Gastrocnemius medialis (tissue), 4 donors: ENCODE results near the gene MAP2K5. TPM values are rescaled to one million over a fixed set of nuclear protein-coding genes. Genes with fewer than 3 reads are reported as not detected.

Experiments used
- ATAC-seq, 2 donors: fragments of 150-250 bp; one replicate each; pipeline ENCODE4 v1.9.1; 2016
- DNase-seq, 2 donors: peaks; one replicate each; pipeline ENCODE4 v3.0.0-alpha.2; 2019
- H3K27ac ChIP-seq, 4 donors: fragments of 200-600 bp; sonication (generic); 1 replicate in 1 of 4; 2 replicates in 3 of 4; pipeline ENCODE4 v1.5.1; 2016 to 2018; ENCODE audit warnings: mild to moderate bottlenecking in 2 of 4, moderate library complexity in 1 of 4
- H3K27me3 ChIP-seq, 3 donors: fragments of 200-600 bp; sonication (generic) in 2 of 3; 1 replicate in 1 of 3; 2 replicates in 2 of 3; pipeline versions ENCODE4 v1.5.1 to v1.6.0; 2016 to 2019; ENCODE audit warnings: mild to moderate bottlenecking in 1 of 3, moderate library complexity in 1 of 3
- H3K36me3 ChIP-seq, 2 donors: fragments of 200-600 bp; sonication (generic) in 1 of 2; one replicate each; pipeline ENCODE4 v1.5.1; 2017 to 2018
- H3K4me1 ChIP-seq, 2 donors: fragments of 200-600 bp; sonication (generic) in 1 of 2; one replicate each; pipeline ENCODE4 v1.5.1; 2016 to 2017; ENCODE audit warnings: mild to moderate bottlenecking in 2 of 2
- H3K4me3 ChIP-seq, 4 donors: fragments of 200-600 bp; sonication (generic) in 3 of 4; 1 replicate in 1 of 4; 2 replicates in 3 of 4; pipeline ENCODE4 v1.5.1; 2016 to 2019; ENCODE audit warnings: mild to moderate bottlenecking in 2 of 4
- H3K9me3 ChIP-seq, 3 donors: fragments of 200-600 bp; sonication (generic) in 2 of 3; 1 replicate in 1 of 3; 2 replicates in 2 of 3; pipeline ENCODE4 v1.5.1; 2016 to 2019
- POLR2A ChIP-seq, 2 donors: fragments of 450-650 bp; IDR thresholded peaks; one replicate each; pipeline ENCODE4 v1.6.1; 2017; ENCODE audit warnings: antibody characterized with exemption in 2 of 2, mild to moderate bottlenecking in 2 of 2, moderate library complexity in 2 of 2
- in situ Hi-C, 4 donors: fragments of 200-750 bp; cut with MboI; loops; one replicate each; pipeline versions ENCODE4 v1.15.0 to v1.8.0; 2017; ENCODE audit warnings: low sequenced_read_pairs in 4 of 4
- intact Hi-C: fragments of 100-400 bp; cut with DNase I; formaldehyde crosslinking; loops from one replicate; pipeline ENCODE4 v1.15.1; 2023; ENCODE audit warnings: low total_unique reads
- total RNA-seq, 4 donors: library from RNA; depleted of rRNA; stranded (reverse); fragments of >200 nt; gene quantifications; one replicate each; pipeline versions ENCODE4 v1.1.0 to v1.2.3, GENCODE V29; 2016
- TF ChIP-seq, protein P1 (sequence below), 5 experiments: fragments of 450-650 bp in 3 of 5; fragments of 200-600 bp in 2 of 5; sonication (generic) in 2 of 5; IDR thresholded peaks in 4 of 5; conservative IDR thresholded peaks in 1 of 5; 1 replicate in 4 of 5; 2 replicates in 1 of 5; pipeline ENCODE4 v1.5.1; 2016 to 2019; ENCODE audit warnings: antibody characterized with exemption in 5 of 5, mild to moderate bottlenecking in 3 of 5, moderate library complexity in 3 of 5

The MAP2K5 gene
- total RNA-seq, 4 donors from 2014 or later: 5.9 to 6.8 (median 6.4) TPM

GRCh38 chr15:67724691-67725375 lies 182.3 kb downstream of the MAP2K5 start:
- Histone ChIP-seq H3K27me3 (no peaks in the 10 kb centered on the region), H3K36me3 (no peaks in the 10 kb centered on the region), H3K4me3 (no peak overlapping the region), H3K9me3 (no peaks in the 10 kb centered on the region), H3K27ac (no peak overlapping the region), H3K4me1 (no peaks in the 10 kb centered on the region)
- TF ChIP-seq POLR2A (IDR thresholded peaks at IDR 0.05): no peak
- TF ChIP-seq, protein P1, sequence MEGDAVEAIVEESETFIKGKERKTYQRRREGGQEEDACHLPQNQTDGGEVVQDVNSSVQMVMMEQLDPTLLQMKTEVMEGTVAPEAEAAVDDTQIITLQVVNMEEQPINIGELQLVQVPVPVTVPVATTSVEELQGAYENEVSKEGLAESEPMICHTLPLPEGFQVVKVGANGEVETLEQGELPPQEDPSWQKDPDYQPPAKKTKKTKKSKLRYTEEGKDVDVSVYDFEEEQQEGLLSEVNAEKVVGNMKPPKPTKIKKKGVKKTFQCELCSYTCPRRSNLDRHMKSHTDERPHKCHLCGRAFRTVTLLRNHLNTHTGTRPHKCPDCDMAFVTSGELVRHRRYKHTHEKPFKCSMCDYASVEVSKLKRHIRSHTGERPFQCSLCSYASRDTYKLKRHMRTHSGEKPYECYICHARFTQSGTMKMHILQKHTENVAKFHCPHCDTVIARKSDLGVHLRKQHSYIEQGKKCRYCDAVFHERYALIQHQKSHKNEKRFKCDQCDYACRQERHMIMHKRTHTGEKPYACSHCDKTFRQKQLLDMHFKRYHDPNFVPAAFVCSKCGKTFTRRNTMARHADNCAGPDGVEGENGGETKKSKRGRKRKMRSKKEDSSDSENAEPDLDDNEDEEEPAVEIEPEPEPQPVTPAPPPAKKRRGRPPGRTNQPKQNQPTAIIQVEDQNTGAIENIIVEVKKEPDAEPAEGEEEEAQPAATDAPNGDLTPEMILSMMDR (IDR thresholded peaks at IDR 0.05 in 4 of 5, conservative IDR thresholded peaks at IDR 0.05 in 1 of 5): no peak
- ATAC-seq: no peak
- intact Hi-C loops: no loop called here
- no peak for DNase-seq
- in situ Hi-C loops: no loop called here

- intact Hi-C loops: no loop called here
- ATAC-seq: no peak
- TF ChIP-seq, protein P1 (IDR thresholded peaks at IDR 0.05 in 4 of 5, conservative IDR thresholded peaks at IDR 0.05 in 1 of 5): no peak
- TF ChIP-seq POLR2A (IDR thresholded peaks at IDR 0.05): no peak
Measured at GRCh38 chr15:67730135-67730534, 187.6 kb downstream of the MAP2K5 start.

GRCh38 chr15:67731112-67731721 lies 188.7 kb downstream of the MAP2K5 start:
- intact Hi-C loops (no loop called here), in situ Hi-C loops (no loop called here)
- no peak overlapping the region for H3K4me3 ChIP-seq
- no peaks in the 10 kb centered on the region for H3K4me1 ChIP-seq
- DNase-seq (no peak), ATAC-seq (no peak)
- H3K27ac ChIP-seq: no peak overlapping the region
- no peaks in the 10 kb centered on the region for H3K36me3 ChIP-seq
- H3K9me3 ChIP-seq: no peaks in the 10 kb centered on the region
- TF ChIP-seq POLR2A (IDR thresholded peaks at IDR 0.05): no peak
- TF ChIP-seq, protein P1 (IDR thresholded peaks at IDR 0.05 in 4 of 5, conservative IDR thresholded peaks at IDR 0.05 in 1 of 5): no peak
- H3K27me3 ChIP-seq: no peaks in the 10 kb centered on the region

More at GRCh38 chr15:67730135-67730534, 187.6 kb downstream of the MAP2K5 start:
- in situ Hi-C loops: no loop called here
- no peak for DNase-seq
- Histone ChIP-seq H3K9me3 (no peaks in the 10 kb centered on the region), H3K36me3 (no peaks in the 10 kb centered on the region), H3K27ac (no peak overlapping the region), H3K27me3 (no peaks in the 10 kb centered on the region), H3K4me3 (no peak overlapping the region), H3K4me1 (no peaks in the 10 kb centered on the region)

DNA sequence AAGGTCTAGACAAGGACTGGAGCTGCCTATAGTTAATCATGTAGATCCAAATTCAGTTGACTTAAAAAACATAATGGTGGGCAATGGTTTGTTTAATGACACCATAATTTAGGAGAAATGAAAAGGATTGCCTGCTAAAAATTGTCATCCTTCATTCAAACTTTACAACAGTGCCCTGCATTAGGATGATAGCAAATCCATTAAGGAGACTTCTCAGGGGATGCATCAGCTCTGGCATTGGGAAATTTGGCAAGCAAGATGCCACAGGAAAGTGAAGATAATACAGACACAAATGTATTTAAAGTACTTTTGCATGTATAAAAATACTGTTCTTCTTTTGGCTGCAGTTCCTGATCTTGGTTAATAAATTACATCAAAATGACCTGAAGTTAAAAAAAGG lies 189.7 kb downstream of the MAP2K5 start:
- Histone ChIP-seq H3K27me3 (no peaks in the 10 kb centered on the region), H3K36me3 (no peaks in the 10 kb centered on the region), H3K27ac (no peak overlapping the region), H3K9me3 (no peaks in the 10 kb centered on the region), H3K4me1 (no peaks in the 10 kb centered on the region), H3K4me3 (no peak overlapping the region)
- no peak for ATAC-seq
- DNase-seq: no peak
- intact Hi-C loops (no loop called here), in situ Hi-C loops (no loop called here)
- no peak for TF ChIP-seq POLR2A (IDR thresholded peaks at IDR 0.05)
- TF ChIP-seq, protein P1 (IDR thresholded peaks at IDR 0.05 in 4 of 5, conservative IDR thresholded peaks at IDR 0.05 in 1 of 5): no peak
